HG03097 (cell line): ENCODE measurements around the gene MOV10.
"Not testable (repeated sequence)": the region's sequence is repeated elsewhere in the genome, so short reads cannot be mapped to it uniquely, and the experiment has no call there.

Experiments used
- ATAC-seq: cut with Tn5 transposase; IDR thresholded peaks from one replicate; pipeline ENCODE4 v1.9.1; 2021; ENCODE audit not compliant: unreplicated experiment, low FRiP score

Gene MOV10

GRCh38 chr1:112674440-112674985 lies at the start of gene MOV10:
Gene MOV10, plus strand, starts transcription at chr1:112674659. Its CDS starts 254 bp downstream, at chr1:112674913.
- ATAC-seq: peak; percentile 50

DNA sequence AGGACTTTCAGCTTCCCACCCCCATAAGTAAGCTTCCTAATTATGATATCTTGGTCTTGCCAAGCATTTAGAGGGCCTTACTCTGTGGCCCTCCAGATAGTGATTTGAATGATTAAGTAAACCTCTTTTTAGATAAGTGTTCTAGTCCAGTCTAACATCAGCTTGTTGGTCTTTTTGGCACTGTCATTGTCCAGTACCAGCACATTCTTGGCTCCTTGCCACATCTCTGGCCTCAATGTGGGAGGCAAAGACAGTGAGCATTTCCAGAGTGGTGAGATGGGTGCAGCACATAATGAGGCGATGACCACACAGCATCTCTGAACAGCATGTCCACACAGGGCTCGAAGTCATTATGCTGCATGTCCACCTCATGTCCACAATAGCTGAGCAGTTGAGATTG lies 48.8 kb upstream of the MOV10 start:
- ATAC-seq: no peak

- no peak for ATAC-seq
Measured at GRCh38 chr1:112626193-112626592, 48.3 kb upstream of the MOV10 start.

- no peak for ATAC-seq
Measured at GRCh38 chr1:112626887-112627286, 47.6 kb upstream of the MOV10 start.

GRCh38 chr1:112628516-112628915 lies 45.9 kb upstream of the MOV10 start:
- ATAC-seq: no peak

DNA sequence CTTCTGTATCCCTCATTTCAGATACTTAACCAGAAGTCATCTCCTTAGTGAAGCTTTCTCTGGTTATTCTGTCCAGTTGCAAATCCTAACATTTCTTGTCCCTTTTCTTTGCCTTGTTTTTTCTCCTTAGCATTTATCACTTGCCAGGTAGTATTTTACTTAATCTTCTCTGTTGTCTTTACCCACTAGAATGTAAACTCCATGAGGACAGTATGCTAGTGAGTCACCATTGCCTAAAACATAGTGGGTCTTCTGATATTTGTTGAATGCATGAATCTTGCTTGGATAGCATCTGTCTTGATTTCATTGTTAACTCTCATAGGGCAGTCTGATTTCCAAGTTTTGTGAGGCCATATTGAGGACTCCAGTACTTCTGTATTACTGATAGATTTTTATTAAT lies 45.2 kb upstream of the MOV10 start:
- no peak for ATAC-seq

GRCh38 chr1:112633628-112634027 lies 40.8 kb upstream of the MOV10 start:
- ATAC-seq: no peak

- no peak for ATAC-seq
Measured at GRCh38 chr1:112634367-112634766, 40.1 kb upstream of the MOV10 start.

DNA sequence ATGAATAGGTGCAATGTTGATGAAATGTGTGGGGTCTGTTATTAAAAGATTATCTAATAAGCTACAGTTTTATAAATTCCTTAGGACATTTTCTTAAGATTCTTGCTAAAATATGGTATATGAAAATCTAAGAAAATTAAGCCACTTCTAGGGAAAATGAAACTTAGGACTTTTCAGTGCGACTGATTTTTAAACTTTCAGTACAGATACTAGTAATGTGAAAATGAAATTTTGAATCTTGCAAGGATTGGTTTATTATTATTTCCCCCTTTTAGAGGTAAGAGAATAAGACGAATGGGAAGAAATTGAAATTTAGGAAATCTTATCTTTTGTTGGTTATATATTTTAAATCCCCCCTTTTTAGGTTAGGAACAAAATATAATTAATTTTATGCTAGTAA lies 38.4 kb upstream of the MOV10 start:
- ATAC-seq: no peak

DNA sequence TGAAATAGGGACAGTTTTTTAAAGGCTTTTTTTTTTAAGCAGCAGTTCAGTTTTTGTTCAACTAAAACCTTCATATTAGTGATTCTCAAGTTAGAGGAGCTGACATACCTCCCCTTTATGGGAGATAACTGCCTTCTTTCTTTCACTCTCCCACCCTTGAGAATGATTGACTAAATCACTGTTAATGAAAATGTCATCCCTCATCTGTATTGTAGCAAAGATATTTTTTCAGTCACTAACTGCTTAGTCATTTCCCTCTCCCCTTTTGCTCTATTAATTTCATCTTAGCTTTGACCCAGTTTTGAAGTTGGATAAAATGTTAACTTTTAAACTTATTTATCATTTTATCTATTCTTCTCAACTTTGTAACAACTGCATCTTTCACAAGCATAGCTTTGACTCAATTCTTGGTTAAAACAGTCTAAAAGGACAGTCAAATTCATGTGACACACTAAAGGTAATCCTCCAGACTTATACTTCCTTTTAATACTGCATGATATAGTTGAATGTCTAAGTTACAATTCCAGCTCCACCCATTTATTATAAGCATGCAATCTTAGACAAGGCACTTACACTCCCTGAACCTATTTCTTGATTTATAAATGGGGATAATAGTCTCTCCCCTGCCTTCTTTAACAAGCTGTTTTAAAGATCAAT lies 37.7 kb upstream of the MOV10 start:
- no peak for ATAC-seq

DNA sequence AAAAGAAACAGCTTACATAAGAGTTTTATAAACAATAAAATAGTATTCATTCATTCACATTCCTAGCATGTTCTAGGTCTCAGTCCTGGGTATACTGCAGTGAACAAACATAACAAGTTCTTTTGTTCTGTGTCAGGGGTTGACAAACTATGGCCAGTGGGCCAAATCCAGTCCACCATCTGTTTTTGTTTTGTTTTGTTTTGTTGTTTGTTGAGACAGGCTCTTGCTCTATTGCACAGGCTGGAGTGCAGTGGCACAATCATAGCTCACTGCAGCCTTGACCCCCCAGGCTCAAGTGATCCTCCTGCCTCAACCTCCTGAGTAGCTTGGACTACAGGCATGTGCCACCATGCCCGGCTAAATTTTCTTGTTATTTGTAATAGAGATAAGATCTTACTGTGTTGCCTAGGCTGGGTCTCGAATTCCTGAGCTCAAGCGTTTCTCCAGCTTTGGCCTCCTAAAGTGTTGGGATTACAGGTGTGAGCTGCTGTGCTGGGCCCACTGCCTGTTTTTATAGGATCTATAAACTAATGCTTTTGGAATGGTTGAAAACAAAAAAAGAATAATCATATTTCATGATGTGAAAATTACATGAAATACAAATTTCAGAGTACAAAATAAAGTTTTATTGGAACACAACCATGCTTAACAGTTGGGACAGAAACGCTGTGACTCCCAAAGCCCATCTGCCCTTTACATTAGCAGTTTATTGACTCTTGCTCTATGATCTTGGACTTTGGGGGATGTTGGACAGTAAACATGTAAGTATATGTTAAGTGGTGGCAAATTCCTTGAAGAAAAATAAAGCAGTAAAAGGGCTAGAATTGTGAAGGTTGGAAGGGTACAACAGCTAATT lies 37.0 kb upstream of the MOV10 start:
- no peak for ATAC-seq

DNA sequence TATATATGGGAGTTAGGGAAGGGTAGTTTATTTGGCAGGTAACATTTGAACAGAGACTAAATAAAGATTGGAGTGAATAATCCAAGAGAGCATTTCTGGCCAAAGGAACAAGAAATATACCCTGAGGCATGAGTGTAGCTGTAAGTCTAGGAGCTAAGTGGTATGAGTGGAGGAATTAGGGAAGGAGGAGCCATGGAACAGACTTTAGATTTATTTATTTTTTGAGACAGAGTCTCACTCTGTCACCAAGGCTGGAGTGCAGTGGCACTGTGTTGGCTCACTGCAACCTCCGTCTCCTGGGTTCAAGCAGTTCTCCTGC lies 36.4 kb upstream of the MOV10 start:
- no peak for ATAC-seq

DNA sequence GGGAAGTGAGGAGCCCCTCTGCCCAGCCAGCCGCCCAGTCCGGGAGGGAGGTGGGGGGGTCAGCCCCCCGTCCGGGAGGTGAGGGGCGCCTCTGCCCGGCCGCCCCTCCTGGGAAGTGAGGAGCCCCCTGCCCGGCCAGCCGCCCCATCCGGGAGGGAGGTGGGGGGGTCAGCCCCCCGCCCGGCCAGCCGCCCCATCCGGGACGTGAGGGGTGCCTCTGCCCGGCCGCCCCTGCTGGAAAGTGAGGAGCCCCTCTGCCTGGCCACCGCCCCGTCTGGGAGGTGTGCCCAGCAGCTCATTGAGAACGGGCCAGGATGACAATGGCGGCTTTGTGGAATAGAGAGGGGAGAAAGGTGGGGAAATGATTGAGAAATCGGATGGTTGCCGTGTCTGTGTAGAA lies 34.0 kb upstream of the MOV10 start:
- not testable (repeated sequence) for ATAC-seq

- no peak for ATAC-seq
Measured at GRCh38 chr1:112643080-112643479, 31.4 kb upstream of the MOV10 start.

DNA sequence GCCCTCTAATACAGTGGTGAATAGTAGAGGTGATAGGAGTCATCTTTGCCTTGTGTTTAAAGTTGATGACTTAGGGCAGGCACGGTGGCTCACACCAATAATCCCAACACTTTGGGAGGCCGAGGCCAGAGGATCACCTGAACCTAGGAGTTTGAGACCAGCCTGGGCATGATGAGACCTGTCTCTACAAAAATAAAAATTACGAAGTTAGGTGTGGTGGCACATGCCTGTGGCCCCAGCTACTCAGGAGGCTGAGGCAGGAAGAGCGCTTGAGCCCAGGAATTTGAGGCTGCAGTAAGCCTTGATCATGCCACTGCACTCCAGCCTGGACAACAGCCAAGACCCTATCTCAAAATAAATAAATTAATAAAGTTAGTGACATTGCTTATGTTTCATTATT lies 28.2 kb upstream of the MOV10 start:
- no peak for ATAC-seq

GRCh38 chr1:112651205-112651604 lies 23.3 kb upstream of the MOV10 start:
- ATAC-seq: no peak

DNA sequence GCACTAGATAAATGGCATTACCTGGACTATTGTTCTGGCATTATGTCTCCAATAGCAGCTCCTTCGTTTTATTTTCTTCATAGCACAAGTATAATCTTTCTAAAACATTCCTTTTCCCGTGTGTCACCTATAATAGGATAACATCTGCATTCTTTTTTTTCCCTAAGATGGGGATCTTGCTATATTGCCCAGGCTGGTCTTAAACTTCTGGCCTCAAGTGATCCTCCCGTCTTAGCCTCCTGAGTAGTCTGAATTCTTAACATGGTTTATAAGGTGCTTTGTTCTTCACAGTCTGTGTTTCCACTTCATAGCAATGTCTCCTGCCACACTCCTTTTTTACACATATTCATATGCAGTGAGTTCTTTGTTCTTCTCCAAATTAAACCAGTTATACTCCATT lies 8.6 kb upstream of the MOV10 start:
- no peak for ATAC-seq

GRCh38 chr1:112666946-112667345 lies 7.5 kb upstream of the MOV10 start:
- ATAC-seq: no peak

- no peak for ATAC-seq
Measured at GRCh38 chr1:112672009-112672408, 2.5 kb upstream of the MOV10 start.

GRCh38 chr1:112672842-112673241 lies 1.6 kb upstream of the MOV10 start:
- no peak for ATAC-seq

DNA sequence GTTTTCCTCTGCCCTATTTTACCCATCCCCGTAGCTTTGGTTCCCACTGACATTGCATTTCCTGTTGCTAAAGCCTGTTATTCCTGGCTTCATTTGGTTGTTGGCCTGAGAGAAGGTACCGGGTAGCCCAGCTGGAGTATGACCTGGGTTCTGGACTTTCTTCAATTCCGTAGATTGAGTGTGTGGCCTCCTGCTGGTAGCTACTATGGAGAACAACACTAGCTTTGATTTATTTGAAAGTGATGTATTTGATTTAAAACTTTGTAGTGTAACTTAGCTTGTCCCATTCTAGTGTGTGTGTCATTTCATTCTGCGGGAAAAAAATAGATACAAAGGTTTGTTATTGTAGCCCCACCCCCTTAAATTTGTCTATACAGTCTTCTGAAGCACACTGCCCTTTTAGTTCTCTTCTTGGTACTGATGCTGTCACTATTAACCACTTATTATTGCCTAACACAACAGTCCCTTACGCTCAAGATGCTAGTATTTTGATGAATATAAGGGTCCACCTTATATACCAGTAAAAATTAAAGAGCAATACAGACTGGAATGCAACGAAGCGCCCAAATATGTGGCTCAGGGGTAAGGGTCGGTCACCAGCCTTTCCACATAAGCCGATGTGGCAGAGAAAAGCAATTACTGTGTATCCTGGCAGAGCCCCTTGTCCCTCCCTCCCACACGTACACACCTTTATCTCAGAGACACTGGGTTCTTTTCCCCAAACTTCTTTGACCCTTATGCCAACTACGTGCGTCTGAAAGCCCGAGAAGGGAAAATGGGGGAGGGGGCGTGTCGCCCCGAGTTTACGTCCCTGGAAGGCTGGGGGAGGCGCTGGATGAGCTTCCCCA lies 643 bp upstream of the MOV10 start:
- ATAC-seq: peak; percentile 13
